Measurements from ENCODE around the gene PNMA3. TPM values are rescaled to one million over a fixed set of nuclear protein-coding genes. Genes with fewer than 3 reads are reported as not detected.
"Not testable (repeated sequence)": the region's sequence is repeated elsewhere in the genome, so short reads cannot be mapped to it uniquely, and the experiment has no call there.

PNMA3 gene
- total and polyA plus RNA-seq, 2 experiments from 2014 or later, result not detected

- H3K9me2 ChIP-seq (ENCODE audit: insufficient read depth); H2AFZ ChIP-seq; H3F3A ChIP-seq (ENCODE audit: insufficient read depth); H3K4me2 ChIP-seq (ENCODE audit: unreplicated experiment); H4K20me1 ChIP-seq (ENCODE audit: insufficient read depth); H3K27ac ChIP-seq; H3K4me1 ChIP-seq (ENCODE audit: insufficient read depth); H3K79me2 ChIP-seq (ENCODE audit: insufficient read depth); H3K4me3 ChIP-seq; in situ Hi-C loops (cut with MboI); H3K9me3 ChIP-seq (ENCODE audit: low read depth); H3K9ac ChIP-seq; DNase-seq; H3K27me3 ChIP-seq (replicated peaks; ENCODE audit: insufficient read depth); H3K36me3 ChIP-seq (ENCODE audit: low read depth): not testable (repeated sequence)
- WGBS, 2 experiments (ENCODE audit: low coverage in 1 of 2, low lambda C conversion rate in 2 of 2, missing lambda C conversion rate in 2 of 2), result no CpG with 5 or more reads among the region's 29 CpGs
Measured at GRCh38 chrX:153073331-153073730, 17.1 kb downstream of the PNMA3 start.

- H3K27ac ChIP-seq, result no peak overlapping the region
- 85 to 100% methylated on average over 7 to 14 of the region's 24 CpGs for WGBS, 2 experiments (ENCODE audit: low coverage in 1 of 2, low lambda C conversion rate in 2 of 2, missing lambda C conversion rate in 2 of 2)
- no peak overlapping the region for H2AFZ ChIP-seq
- no peak overlapping the region for H3K9ac ChIP-seq
- no peaks in the 10 kb centered on the region for H3K9me2 ChIP-seq (ENCODE audit: insufficient read depth)
- H3K9me3 ChIP-seq (ENCODE audit: low read depth), result no peaks in the 10 kb centered on the region
- H3K36me3 ChIP-seq (ENCODE audit: low read depth), result no peaks in the 10 kb centered on the region
- in situ Hi-C loops (cut with MboI), result no loop called here
- H3F3A ChIP-seq (ENCODE audit: insufficient read depth), result no peaks in the 10 kb centered on the region
- no peak overlapping the region for H3K4me3 ChIP-seq
- no peaks in the 10 kb centered on the region for H3K4me1 ChIP-seq (ENCODE audit: insufficient read depth)
- DNase-seq, result no peak
- H3K27me3 ChIP-seq (replicated peaks; ENCODE audit: insufficient read depth), result no peaks in the 10 kb centered on the region
- TF ChIP-seq EZH2 (IDR thresholded peaks at IDR 0.05; ENCODE audit: insufficient read depth, poor library complexity, severe bottlenecking), result no peak
- no peak for TF ChIP-seq EZH2phosphoT487 (IDR thresholded peaks at IDR 0.05; ENCODE audit: insufficient read depth, low read depth)
- H3K4me2 ChIP-seq (ENCODE audit: unreplicated experiment), result no peak overlapping the region
- no peaks in the 10 kb centered on the region for H3K79me2 ChIP-seq (ENCODE audit: insufficient read depth)
- H4K20me1 ChIP-seq (ENCODE audit: insufficient read depth), result no peaks in the 10 kb centered on the region
Measured at GRCh38 chrX:153074262-153074899, 18.1 kb downstream of the PNMA3 start.

- no peaks in the 10 kb centered on the region for H3F3A ChIP-seq (ENCODE audit: insufficient read depth)
- TF ChIP-seq EZH2 (IDR thresholded peaks at IDR 0.05; ENCODE audit: insufficient read depth, poor library complexity, severe bottlenecking) (no peak), EZH2phosphoT487 (IDR thresholded peaks at IDR 0.05; ENCODE audit: insufficient read depth, low read depth) (no peak)
- DNase-seq, result no peak
- WGBS, 2 experiments (ENCODE audit: low coverage in 1 of 2, low lambda C conversion rate in 2 of 2, missing lambda C conversion rate in 2 of 2), result 70 to 83% methylated on average over 2 to 6 of the region's 11 CpGs
- H3K27ac ChIP-seq, result no peak overlapping the region
- H3K27me3 ChIP-seq (replicated peaks; ENCODE audit: insufficient read depth), result no peaks in the 10 kb centered on the region
- H3K9ac ChIP-seq, result no peak overlapping the region
- no peaks in the 10 kb centered on the region for H3K36me3 ChIP-seq (ENCODE audit: low read depth)
- no peaks in the 10 kb centered on the region for H3K9me2 ChIP-seq (ENCODE audit: insufficient read depth)
- no peaks in the 10 kb centered on the region for H3K4me1 ChIP-seq (ENCODE audit: insufficient read depth)
- H3K4me2 ChIP-seq (ENCODE audit: unreplicated experiment), result no peak overlapping the region
- in situ Hi-C loops (cut with MboI), result no loop called here
- H3K79me2 ChIP-seq (ENCODE audit: insufficient read depth), result no peaks in the 10 kb centered on the region
- no peak overlapping the region for H3K4me3 ChIP-seq
- no peak overlapping the region for H2AFZ ChIP-seq
- H4K20me1 ChIP-seq (ENCODE audit: insufficient read depth), result no peaks in the 10 kb centered on the region
- no peaks in the 10 kb centered on the region for H3K9me3 ChIP-seq (ENCODE audit: low read depth)
Measured at GRCh38 chrX:153074935-153075334, 18.7 kb downstream of the PNMA3 start.

- H3K79me2 ChIP-seq (ENCODE audit: insufficient read depth), result no peaks in the 10 kb centered on the region
- no peak overlapping the region for H3K27ac ChIP-seq
- H4K20me1 ChIP-seq (ENCODE audit: insufficient read depth), result no peaks in the 10 kb centered on the region
- TF ChIP-seq EZH2 (IDR thresholded peaks at IDR 0.05; ENCODE audit: insufficient read depth, poor library complexity, severe bottlenecking) (no peak), EZH2phosphoT487 (IDR thresholded peaks at IDR 0.05; ENCODE audit: insufficient read depth, low read depth) (no peak)
- DNase-seq, result no peak
- no peaks in the 10 kb centered on the region for H3K9me2 ChIP-seq (ENCODE audit: insufficient read depth)
- H3K27me3 ChIP-seq (replicated peaks; ENCODE audit: insufficient read depth), result no peaks in the 10 kb centered on the region
- no peak overlapping the region for H3K9ac ChIP-seq
- H3F3A ChIP-seq (ENCODE audit: insufficient read depth), result no peaks in the 10 kb centered on the region
- H2AFZ ChIP-seq, result no peak overlapping the region
- no peak overlapping the region for H3K4me2 ChIP-seq (ENCODE audit: unreplicated experiment)
- H3K4me1 ChIP-seq (ENCODE audit: insufficient read depth), result no peaks in the 10 kb centered on the region
- H3K4me3 ChIP-seq, result no peak overlapping the region
- 96 to 100% methylated on average over 1 to 4 of the region's 14 CpGs for WGBS, 2 experiments (ENCODE audit: low coverage in 1 of 2, low lambda C conversion rate in 2 of 2, missing lambda C conversion rate in 2 of 2)
- no peaks in the 10 kb centered on the region for H3K9me3 ChIP-seq (ENCODE audit: low read depth)
- in situ Hi-C loops (cut with MboI), result no loop called here
- H3K36me3 ChIP-seq (ENCODE audit: low read depth), result no peaks in the 10 kb centered on the region
Measured at GRCh38 chrX:153075366-153075765, 19.1 kb downstream of the PNMA3 start.

GRCh38 chrX:153077437-153078135, 21.3 kb downstream of the PNMA3 start:
- H3K79me2 ChIP-seq (ENCODE audit: insufficient read depth); H3K36me3 ChIP-seq (ENCODE audit: low read depth); H3K9me2 ChIP-seq (ENCODE audit: insufficient read depth); H3K9me3 ChIP-seq (ENCODE audit: low read depth); H3K27ac ChIP-seq; H3K4me2 ChIP-seq (ENCODE audit: unreplicated experiment); H3F3A ChIP-seq (ENCODE audit: insufficient read depth); DNase-seq; H3K27me3 ChIP-seq (replicated peaks; ENCODE audit: insufficient read depth); H2AFZ ChIP-seq; H4K20me1 ChIP-seq (ENCODE audit: insufficient read depth); H3K4me1 ChIP-seq (ENCODE audit: insufficient read depth); H3K9ac ChIP-seq; H3K4me3 ChIP-seq; in situ Hi-C loops (cut with MboI): not testable (repeated sequence)
- WGBS, 2 experiments (ENCODE audit: low coverage in 1 of 2, low lambda C conversion rate in 2 of 2, missing lambda C conversion rate in 2 of 2), result no CpG with 5 or more reads among the region's 76 CpGs

- H3K4me1 ChIP-seq (ENCODE audit: insufficient read depth); H3K9me2 ChIP-seq (ENCODE audit: insufficient read depth); H4K20me1 ChIP-seq (ENCODE audit: insufficient read depth); H3K4me3 ChIP-seq; H3K36me3 ChIP-seq (ENCODE audit: low read depth); in situ Hi-C loops (cut with MboI); H3K4me2 ChIP-seq (ENCODE audit: unreplicated experiment); DNase-seq; H3K27me3 ChIP-seq (replicated peaks; ENCODE audit: insufficient read depth); H3K9ac ChIP-seq; H3K9me3 ChIP-seq (ENCODE audit: low read depth); H2AFZ ChIP-seq; H3K79me2 ChIP-seq (ENCODE audit: insufficient read depth); H3F3A ChIP-seq (ENCODE audit: insufficient read depth); H3K27ac ChIP-seq: not testable (repeated sequence)
- WGBS, 2 experiments (ENCODE audit: low coverage in 1 of 2, low lambda C conversion rate in 2 of 2, missing lambda C conversion rate in 2 of 2), result 0 to 83% methylated on average over 1 to 7 of the region's 23 CpGs
Measured at GRCh38 chrX:153083238-153083923, 27.1 kb downstream of the PNMA3 start.

All from GM23248 (cell line).